ENCODE measurements around the gene HDAC4. TPM values are rescaled to one million over a fixed set of nuclear protein-coding genes. Genes with fewer than 3 reads are reported as not detected.

Gene HDAC4
- total RNA-seq, 2 donors from 2014 or later, result 34.1 to 39.1 TPM

DNA sequence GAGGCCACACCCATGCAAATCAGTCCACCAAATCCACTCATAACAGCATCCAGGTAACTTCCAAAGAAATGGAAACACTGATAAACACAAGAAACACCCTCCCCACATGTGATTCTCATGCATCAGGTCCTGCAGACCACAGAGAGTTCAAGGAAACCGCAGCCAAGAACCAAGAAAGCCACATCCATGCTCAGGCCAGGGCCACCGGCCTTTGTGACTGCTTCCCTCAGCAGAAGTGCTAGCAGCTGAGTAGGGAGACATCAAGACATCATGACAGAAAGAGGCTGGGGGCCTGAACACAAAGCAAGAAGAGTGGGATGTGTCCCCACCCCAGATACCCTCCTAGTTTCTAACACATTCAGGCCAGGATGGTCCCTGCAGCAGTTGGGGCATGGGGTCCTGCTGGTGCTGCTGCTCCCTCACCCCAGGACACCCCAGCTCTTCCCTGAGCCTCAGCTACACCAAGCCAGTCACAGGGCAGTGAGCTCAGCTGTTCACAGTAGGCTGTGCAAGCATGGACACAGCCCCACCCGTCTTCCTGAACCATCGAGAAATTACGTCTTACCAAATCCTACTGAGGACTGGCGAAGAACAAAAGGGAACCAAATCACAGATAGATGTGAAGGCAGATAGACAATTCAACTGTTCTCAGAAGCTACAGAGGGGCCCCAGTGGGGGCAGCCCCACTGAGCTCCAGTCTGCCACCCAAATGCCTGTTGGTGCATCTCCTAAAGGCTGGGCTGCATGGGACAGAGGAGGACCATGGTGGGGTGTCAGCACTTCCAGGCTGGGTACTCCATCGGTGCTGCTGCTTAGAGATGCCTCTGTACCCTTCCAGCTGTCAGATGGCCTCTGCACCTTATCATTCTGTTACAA lies 60.9 kb downstream of the HDAC4 start:
- peaks cover 16 to 32% of the 10 kb centered on the region in 2 donors for H3K36me3 Mint-ChIP-seq
- DNase-seq (ENCODE audit: low spot score in 2 of 2), result peak in 1 of 2 donors; percentile 79

DNA sequence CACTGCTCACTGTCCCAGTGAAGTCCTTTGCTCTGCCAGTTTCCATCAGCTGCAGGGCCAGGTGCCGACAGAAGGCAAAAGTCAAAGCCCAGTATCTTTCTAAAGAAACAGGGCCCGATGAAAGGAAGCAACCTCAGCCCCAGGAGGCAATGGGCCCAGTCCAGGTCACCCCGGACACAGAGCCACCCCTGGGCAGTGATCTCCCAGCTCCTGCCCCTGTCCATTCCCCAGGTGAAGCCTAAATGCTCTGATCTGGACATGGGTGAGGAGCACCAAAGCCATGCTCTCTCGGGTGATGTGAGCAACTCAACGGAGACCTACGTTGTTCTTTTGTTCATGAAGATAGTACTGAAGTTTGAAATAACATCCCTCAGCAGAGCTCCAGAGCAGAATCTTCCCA lies 61.6 kb downstream of the HDAC4 start:
- Mint-ChIP-seq H3K9me3 (peaks cover 0 to 3% of the 10 kb centered on the region in 2 donors), H3K36me3 (peaks cover 15 to 33% of the 10 kb centered on the region in 2 donors), H3K27ac (peak overlapping the region in 1 of 2 donors; percentile 84)
- no peak for ATAC-seq
- DNase-seq (ENCODE audit: low spot score in 2 of 2), result no peak

More for the DNA sequence above, 60.9 kb downstream of the HDAC4 start:
- Mint-ChIP-seq H3K9me3 (peaks cover 0 to 3% of the 10 kb centered on the region in 2 donors), H3K27ac (peak overlapping the region in 1 of 2 donors; percentile 84)
- ATAC-seq, result peak; percentile 88 to 95

DNA sequence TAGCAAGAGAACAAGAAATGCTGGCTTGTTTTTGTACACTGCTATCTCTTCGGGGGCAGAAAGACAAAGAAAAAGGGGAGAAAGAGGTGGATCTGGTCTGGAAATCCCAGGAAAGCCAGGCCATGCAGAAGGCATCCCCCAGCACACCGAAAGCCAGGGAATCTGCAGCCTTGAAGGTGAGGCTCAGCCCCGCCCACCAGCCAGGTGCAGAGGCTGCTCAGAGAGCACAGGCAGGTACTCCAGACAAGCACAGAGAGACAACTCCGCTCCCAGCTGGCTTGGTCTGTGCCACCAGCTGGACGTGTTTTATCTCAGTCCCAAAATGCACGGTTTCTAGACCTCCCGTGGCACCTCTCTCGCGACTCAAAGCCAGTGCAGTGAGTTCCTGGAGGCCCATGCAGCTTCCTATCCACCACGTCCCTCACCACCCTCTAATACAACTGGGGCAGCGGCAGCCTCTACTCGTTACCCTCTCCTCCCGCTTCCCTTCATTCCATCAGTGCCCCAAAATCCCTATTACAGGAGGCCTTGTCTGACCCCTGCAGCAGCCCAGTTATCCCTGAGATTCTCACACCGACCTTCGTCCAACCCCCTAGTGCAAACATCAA lies 62.8 kb downstream of the HDAC4 start:
- ATAC-seq, result no peak
- no peak overlapping the region for H3K27ac Mint-ChIP-seq
- H3K9me3 Mint-ChIP-seq, result peaks cover 0 to 3% of the 10 kb centered on the region in 2 donors
- DNase-seq (ENCODE audit: low spot score in 2 of 2), result no peak
- H3K36me3 Mint-ChIP-seq, result peaks cover 10 to 33% of the 10 kb centered on the region in 2 donors

DNA sequence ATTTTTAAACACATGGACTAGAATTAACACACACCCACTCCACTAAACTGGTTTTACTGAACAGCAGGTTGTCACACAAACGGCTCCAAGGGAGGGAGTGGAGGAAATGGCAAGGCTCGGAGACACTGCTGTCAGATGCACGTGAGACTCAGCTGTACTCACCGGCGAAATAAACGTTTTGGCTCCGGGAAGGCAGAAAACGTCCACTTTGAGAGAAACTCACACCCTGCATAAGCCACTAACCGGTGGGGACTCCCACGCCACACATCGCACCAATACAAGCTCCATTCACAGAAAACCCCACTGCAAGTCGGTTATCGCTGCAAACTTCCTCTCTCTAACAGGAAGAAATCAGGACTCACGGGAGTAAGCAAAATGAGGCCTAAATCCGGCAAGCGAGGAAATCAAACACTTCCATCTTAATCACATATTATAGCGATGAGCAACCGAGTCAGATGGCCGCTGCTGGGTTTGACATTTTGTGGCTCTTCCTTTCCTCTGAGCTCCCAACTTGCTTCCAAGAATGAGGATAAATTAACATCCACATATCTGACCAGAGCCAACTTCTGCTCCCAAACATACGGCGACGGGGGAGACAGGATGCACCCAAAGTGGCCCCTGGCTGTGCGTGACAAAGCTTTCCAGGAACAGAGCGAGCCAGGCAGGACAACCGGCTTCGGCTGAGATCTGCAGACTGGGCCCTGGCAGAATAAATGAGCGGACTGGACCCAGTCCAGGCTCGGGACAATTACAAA lies 63.5 kb downstream of the HDAC4 start:
- ATAC-seq, result no peak
- Mint-ChIP-seq H3K36me3 (peaks cover 10 to 29% of the 10 kb centered on the region in 2 donors), H3K9me3 (peaks cover 0 to 1% of the 10 kb centered on the region in 2 donors), H3K27ac (no peak overlapping the region)
- DNase-seq (ENCODE audit: low spot score in 2 of 2), result no peak

DNA sequence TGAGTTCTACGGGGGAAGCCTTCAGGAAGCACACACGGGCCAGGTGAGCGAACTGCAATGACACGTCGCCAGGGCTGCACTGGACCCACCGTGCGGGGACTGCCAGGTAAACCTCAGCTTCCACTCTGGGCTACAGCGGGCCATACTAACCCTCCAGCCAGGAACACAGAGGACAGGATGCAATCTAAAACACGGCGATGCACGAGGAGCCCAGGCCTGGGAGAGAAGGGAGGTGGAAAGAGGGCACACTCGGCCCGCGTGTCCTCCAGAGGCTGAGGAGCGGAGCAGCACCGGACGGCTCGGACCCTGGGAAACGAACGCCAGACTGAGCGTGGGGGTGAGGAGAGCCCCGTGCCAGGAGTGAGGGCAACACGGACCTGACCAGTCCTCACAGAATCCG lies 69.3 kb downstream of the HDAC4 start:
- Mint-ChIP-seq H3K27ac (no peak overlapping the region), H3K36me3 (peaks cover 0 to 13% of the 10 kb centered on the region in 2 donors), H3K9me3 (no peaks in the 10 kb centered on the region)
- no peak for DNase-seq (ENCODE audit: low spot score in 2 of 2)
- no peak for ATAC-seq

DNA sequence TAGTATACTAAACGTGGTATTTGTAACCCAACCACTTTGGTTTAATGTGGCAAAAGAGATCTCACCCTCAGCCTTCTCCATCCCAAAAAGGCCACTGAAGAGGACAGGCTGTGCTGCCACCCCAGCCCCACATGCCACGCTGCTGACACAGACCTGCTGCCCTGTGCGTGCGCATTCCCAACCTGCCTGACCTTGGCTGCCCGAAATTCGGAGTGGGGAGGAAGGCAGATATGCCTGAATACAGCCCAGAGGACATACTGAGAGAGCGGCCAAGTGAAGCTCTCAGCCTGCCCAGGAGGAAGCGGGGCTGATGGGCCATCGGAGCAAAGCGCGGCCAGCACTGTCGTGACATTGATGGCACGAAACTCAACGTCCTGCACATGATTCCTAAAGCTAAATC lies 70.0 kb downstream of the HDAC4 start:
- Mint-ChIP-seq H3K9me3 (no peaks in the 10 kb centered on the region), H3K27ac (no peak overlapping the region), H3K36me3 (peaks cover 0 to 12% of the 10 kb centered on the region in 2 donors)
- ATAC-seq (no peak), DNase-seq (ENCODE audit: low spot score in 2 of 2) (no peak)

DNA sequence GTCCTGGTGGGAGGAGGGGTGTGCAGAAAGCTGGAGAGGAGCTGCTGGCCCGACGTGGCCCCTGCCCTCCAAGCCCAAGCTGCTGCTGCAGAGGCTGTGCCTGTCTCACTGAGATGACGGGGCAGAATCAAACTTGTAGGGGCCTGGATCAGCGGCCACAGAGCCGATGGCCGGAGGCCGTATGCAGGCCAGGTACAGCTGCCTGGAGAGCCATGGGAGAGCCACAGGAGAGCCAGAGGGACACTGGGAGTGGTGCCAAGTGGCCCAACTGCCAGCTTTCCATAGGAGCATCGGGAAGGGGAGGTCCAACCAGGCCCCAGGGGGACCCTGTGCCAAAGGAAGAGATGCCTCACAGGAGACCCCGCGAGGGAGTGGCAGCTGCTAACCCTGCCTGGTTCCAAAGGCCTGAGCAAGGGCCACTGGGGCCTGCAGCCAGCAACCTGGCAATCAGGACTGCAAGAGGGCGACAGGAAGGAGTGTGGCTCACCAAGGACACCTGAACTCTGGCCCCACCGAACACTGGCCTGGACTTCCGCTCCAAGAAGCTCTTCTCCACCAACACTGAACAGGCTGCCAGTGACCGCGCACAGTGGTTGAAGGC lies 70.7 kb downstream of the HDAC4 start:
- no peak for DNase-seq (ENCODE audit: low spot score in 2 of 2)
- peak overlapping the region in 1 of 2 donors; percentile 86 for H3K27ac Mint-ChIP-seq
- no peak for ATAC-seq
- H3K9me3 Mint-ChIP-seq, result peaks cover 0 to 4% of the 10 kb centered on the region in 2 donors
- H3K36me3 Mint-ChIP-seq, result peaks cover 3 to 11% of the 10 kb centered on the region in 2 donors

DNA sequence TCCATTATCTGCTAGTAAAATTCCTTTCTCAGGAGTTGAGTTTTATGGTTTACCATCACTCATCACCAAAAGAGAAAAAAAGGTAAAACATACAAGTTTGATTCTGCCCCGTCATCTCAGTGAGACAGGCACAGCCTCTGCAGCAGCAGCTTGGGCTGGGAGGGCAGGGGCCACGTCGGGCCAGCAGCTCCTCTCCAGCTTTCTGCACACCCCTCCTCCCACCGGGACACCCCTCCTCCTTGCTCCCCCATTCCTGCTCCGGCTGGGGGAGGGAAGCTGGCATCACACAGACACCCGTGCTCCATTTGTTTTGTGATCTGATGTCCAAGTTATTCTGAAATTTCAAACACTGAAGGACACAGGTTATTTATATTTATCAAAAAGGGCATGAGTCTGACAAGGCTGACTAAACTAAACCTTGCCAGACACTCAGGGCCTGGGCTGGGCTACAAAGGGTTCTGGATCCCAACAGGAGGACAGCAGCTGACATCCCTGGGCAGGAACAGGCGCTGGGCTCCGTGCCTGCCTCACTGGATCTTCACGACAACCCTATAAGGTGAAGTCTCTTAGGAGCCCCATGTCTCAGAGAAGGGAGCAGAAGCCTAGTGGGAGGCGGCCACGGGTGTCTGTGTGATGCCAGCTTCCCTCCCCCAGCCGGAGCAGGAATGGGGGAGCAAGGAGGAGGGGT lies 71.4 kb downstream of the HDAC4 start:
- peaks cover 0 to 6% of the 10 kb centered on the region in 2 donors for H3K9me3 Mint-ChIP-seq

DNA sequence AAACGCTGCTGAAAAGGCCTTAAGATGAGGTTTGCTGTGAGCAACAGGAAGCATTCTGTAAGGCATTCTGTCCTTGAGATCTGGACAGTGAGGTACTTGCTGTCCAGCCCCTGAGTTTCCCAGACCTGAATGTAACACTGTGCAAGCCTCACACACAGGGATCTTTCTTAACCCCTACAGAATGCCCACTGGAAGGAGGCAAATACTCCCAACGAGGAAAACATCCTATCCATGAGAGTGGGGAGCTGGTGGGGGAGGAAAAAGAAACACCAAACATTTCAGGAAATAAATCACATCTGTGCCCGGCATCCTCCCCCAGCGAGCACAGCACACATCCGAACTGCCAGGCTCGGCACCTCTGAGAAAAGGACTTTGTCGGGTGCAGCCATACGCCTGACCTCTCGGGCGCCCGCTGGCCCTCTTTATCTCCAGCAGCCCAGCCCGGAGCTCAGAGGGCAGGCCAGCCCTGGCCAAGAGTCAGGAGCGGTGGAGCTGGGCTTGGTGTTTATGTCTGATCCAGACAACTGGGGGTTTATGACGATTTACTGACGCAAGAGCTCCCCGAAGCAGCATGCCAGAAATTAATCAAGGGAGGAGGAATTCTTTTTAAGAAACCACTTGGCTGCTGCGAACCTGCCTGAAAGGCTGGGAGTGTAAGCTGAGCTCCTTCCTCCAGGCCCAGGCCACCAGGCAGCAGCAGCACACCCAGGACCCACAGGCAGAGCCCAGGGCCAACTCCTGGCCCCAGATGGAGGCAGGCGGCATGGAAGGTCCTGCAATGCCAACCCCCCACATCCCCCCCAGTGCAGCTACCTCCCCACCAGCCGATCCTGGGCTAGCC lies 72.2 kb downstream of the HDAC4 start:
- Mint-ChIP-seq H3K36me3 (peaks cover 13 to 17% of the 10 kb centered on the region in 2 donors), H3K27ac (peak overlapping the region in 1 of 2 donors; percentile 86), H3K9me3 (peaks cover 0 to 6% of the 10 kb centered on the region in 2 donors)
- no peak for DNase-seq (ENCODE audit: low spot score in 2 of 2)
- ATAC-seq, result no peak

More for the DNA sequence above, 71.4 kb downstream of the HDAC4 start:
- ATAC-seq (no peak), DNase-seq (ENCODE audit: low spot score in 2 of 2) (no peak)
- Mint-ChIP-seq H3K27ac (peak overlapping the region in 1 of 2 donors; percentile 86), H3K36me3 (peaks cover 10 to 11% of the 10 kb centered on the region in 2 donors)

DNA sequence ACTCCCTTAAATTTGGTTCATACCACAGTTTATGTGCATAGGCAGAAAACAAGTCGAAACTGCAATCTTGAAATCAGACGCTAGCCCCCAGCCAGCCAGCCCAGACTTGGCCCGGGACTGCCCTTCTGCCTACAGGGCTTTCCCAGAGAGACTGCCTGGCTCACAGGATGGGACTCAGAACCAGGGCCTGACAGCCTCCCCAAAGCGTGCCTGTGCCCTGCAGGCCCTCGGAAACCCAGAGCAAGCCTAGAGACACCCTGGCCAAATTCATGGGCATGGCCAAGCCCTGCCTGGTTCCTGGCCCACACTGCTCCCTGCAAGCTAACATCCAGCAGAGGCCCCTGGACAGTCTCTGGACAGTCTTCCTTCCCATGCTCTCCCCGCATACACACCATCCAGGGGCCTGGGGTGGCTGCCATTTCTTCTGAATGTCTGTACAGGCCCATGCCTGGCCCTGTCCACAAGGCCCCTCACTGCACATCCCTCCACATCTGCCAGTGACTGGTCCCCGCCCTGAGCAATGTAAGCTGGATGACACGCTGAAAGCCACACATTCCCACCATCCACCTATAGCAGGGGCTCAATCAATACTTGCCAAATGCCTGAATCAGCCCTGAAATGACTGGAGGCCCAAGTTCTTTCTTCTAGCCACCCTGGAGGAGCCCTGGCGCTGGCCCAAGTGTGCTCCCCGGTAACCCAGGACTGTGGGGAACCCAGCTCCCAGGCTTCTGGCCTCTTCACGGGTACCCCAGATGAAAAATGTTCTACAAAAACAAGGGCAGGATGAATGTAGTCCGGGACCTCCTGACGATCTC lies 73.1 kb downstream of the HDAC4 start:
- DNase-seq (ENCODE audit: low spot score in 2 of 2) (no peak), ATAC-seq (peak; percentile 7 to 49)
- peaks cover 21 to 25% of the 10 kb centered on the region in 2 donors for H3K36me3 Mint-ChIP-seq
- H3K9me3 Mint-ChIP-seq, result peaks cover 0 to 6% of the 10 kb centered on the region in 2 donors
- H3K27ac Mint-ChIP-seq, result peak overlapping the region; percentile 86 to 94

DNA sequence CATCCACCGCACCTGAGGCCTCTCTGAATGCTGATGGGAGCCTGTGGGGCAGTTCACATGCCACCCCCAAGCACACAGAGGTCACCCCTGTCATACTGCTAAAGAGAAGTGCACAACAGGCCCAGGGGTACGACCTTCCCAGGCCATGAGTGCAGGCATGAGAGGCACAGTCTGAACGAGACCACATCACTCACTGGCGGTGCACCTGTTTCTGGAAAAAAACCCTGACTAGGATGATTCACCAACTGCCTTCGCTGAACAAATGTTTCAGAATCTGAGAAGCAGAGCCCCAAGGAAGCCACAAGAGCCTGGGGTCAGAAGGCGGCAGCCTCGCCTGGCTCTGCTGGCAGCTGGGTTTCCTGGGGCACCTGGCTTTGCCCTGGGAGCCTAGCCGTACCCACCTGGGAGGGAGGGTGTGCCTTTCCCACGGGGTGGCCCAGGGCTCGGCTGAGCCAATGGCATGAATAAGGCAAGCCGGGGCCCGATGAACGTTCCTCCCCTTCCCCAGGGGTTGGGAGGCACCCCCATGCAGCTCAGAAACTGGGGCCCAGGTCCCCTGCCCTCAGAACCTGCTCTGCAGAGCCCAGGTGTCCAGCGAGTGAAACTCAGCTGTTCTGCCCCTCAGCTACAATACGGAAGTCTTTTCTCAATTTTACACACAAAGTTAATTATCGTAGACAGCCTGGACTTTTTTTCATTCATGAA lies 73.8 kb downstream of the HDAC4 start:
- ATAC-seq, result peak; percentile 92 to 94
- Mint-ChIP-seq H3K36me3 (peaks cover 21 to 27% of the 10 kb centered on the region in 2 donors), H3K9me3 (peaks cover 0 to 6% of the 10 kb centered on the region in 2 donors), H3K27ac (peak overlapping the region; percentile 86 to 94)
- peak; percentile 71 to 87 for DNase-seq (ENCODE audit: low spot score in 2 of 2)

DNA sequence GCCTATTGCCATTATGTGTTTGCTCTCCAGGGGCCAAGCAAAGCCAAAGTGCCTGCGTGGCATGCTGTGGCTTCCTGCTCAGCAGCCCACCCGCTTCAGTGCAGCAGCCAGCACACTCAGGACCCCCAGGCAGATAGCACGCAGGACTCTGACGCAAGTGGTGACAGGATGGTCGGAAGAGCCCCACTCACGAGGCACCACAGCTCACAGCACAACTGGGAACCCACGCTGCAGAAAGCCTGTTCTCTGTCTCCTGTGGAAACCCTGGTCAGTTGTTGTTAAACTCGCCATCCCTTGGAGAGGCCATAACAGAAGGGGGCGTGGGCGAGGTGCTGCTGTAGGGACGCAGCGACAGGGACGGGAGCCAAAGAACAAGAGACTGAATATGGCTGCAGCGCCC lies 76.4 kb downstream of the HDAC4 start:
- Mint-ChIP-seq H3K9me3 (peaks cover 0 to 11% of the 10 kb centered on the region in 2 donors), H3K36me3 (peaks cover 21 to 33% of the 10 kb centered on the region in 2 donors), H3K27ac (no peak overlapping the region)
- ATAC-seq (no peak), DNase-seq (ENCODE audit: low spot score in 2 of 2) (no peak)

DNA sequence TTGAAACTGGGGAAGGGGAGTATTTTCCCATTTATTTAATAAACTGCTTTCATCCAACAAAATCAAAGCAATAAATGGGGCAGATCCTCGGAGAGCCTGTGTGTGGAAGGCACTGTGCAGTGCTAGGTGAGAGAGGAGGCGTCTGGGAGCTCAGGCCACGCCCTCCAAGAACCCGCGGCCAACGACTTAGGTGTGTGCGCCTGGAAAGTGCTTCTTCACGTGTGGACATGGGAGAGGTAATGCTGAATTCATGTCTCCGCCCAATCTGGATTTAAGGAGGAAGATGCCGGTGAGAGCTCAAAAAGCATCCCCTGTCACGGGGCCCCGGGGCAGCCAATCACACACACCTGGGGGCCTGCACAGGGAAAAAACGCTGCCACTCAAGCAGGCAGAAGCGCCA lies 77.4 kb downstream of the HDAC4 start:
- H3K9me3 Mint-ChIP-seq, result peaks cover 0 to 11% of the 10 kb centered on the region in 2 donors
- ATAC-seq (no peak), DNase-seq (ENCODE audit: low spot score in 2 of 2) (no peak)
- peak overlapping the region in 1 of 2 donors; percentile 84 for H3K27ac Mint-ChIP-seq
- peaks cover 21 to 33% of the 10 kb centered on the region in 2 donors for H3K36me3 Mint-ChIP-seq

Data from activated naive CD4-positive, alpha-beta T cell treated with anti-CD3 and anti-CD28 coated beads, Interleukin-2, amount 50 U/mL, for 72 hours (primary cell).